ENCODE results near the gene ADAMTS12. TPM values are rescaled to one million over a fixed set of nuclear protein-coding genes. Genes with fewer than 3 reads are reported as not detected.

The ADAMTS12 gene
- polyA plus RNA-seq, 3 donors = 0.74 to 17.6 (median 2.4) TPM

DNA sequence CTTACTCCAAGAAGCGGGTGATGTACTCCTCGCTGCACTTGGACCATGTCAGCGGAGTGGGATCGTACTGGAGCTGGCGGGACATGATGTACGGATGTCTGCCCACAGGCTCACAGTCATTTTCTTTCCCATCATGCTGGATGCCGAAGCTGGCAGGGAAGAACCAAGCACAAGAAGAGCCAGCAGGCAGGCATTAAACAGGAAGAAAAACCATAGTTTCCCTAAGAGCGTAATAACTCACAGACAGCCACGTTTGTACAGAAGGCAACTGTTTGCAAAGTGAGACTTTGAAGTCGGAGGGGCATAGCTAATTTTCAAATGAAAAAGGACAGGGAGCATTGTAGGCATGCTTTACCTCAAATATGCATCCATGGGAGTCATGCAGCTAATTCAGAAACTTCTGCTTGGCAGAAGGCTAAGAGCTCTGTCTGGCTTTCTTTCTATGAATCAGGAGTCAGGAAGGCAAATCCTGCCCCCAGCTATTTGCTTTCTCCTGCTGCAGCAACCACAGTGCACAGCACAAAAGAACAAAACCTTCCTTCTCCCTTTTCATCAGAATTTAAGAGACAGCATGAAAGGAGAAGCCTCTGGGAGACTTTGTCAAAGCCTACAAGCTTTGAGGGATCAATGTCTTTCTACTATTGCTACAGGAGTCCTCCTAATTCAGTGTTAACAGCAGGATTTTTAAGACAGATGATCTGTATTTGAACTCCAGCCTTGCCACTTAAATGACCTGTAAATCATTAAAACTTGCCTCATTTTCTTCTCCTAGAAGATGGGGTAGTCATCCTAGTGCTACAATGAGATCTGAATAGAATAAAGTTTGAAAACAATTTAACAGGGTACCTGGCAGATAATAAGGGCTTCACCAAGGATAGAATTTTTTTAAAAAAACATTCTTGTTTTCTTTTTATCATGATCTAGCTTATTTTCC is 242.0 kb downstream of the ADAMTS12 start:
- H3K27ac ChIP-seq (ENCODE audit: low read depth, low read length) = no peak overlapping the region
- 80 to 84% (median 81%) methylated on average over 10 of the region's 10 CpGs for WGBS, 3 donors

DNA sequence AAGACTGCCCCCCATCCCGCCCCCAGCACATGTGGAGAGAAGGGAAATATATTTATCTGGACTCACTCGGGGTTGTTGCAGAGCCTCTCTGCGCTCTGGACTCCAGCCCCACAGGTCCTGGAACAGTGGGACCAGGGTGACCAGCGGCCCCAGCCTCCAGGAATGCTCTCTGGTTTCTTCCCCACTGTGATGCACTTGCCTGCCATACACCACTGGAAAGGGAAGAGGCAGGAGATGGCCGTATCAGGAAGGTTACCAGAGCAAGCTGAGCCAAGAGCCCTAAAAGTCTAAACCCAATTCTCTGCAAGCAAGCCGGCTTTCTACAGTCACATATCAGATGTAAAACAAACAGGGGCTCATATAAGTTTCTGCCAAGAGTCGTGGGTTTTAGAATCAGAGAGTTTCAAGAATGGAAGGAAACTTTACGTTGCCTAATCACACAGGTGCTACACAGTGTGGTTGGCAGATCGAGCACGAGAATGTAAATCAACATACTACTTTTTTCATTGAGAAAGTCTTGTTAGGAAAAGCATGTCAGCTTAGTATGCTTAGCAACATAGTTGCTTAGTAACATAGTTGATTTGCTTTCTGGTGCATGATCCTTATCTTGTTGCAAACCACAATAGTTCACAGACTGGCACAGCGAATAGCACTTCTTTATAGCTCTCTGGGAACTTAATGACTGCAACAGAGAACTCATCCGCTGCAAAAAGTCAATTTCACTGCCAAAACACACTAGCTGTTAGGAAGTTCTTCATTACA is 249.9 kb downstream of the ADAMTS12 start:
- H3K27ac ChIP-seq (ENCODE audit: low read depth, low read length) = no peak overlapping the region
- WGBS, 3 donors = 45 to 59% (median 57%) methylated on average over 12 of the region's 12 CpGs

- H3K27ac ChIP-seq (ENCODE audit: low read depth, low read length) = no peak overlapping the region
- 72 to 85% (median 75%) methylated on average over 7 of the region's 7 CpGs for WGBS, 3 donors
Measured at GRCh38 chr5:33639474-33639873, 252.3 kb downstream of the ADAMTS12 start.

DNA sequence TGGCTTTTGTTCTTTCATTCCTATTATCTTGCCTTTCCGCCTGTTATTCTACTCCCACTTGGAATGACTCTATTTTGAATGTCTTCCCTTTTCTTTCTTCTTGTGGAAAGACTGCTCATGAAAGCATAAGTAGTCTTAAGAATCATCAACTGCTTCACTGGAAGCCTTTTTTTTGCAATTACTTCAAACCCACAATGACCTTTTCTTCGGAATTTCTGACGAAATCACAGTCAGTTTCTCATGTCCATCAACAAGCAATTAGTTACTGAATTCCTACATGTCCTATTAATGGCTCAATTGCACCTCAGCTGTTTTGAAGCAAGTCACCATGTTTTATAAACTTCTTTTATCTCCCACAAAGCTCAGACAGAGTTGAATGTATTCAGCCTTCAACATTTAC is 254.8 kb downstream of the ADAMTS12 start:
- 48 to 83% (median 48%) methylated on average over 3 of the region's 3 CpGs for WGBS, 3 donors
- no peak overlapping the region for H3K27ac ChIP-seq (ENCODE audit: low read depth, low read length)

DNA sequence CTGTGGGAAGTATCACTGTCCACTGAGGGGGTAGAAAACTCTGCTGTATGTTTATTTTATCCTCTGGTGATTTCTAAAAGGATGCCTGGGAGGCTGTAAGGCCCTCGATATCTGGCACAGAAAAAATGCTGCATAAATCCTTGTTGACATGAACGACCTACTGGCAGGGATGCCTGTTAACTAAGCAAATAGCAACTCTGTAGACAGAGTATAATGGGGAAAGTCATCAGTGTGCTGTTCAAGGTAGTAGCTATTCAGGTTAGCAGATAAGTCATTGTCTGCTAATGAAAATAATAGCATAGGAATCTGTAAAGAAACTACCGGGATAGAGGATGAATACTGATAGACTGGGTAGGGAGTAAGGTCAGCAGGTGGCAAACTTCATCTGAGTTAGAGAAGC is 256.2 kb downstream of the ADAMTS12 start:
- 27 to 64% (median 57%) methylated on average over 3 of the region's 3 CpGs for WGBS, 3 donors
- no peak overlapping the region for H3K27ac ChIP-seq (ENCODE audit: low read depth, low read length)

- 81 to 92% (median 88%) methylated on average over 2 of the region's 2 CpGs for WGBS, 3 donors
- H3K27ac ChIP-seq (ENCODE audit: low read depth, low read length) = no peak overlapping the region
Measured at GRCh38 chr5:33633699-33634098, 258.1 kb downstream of the ADAMTS12 start.

DNA sequence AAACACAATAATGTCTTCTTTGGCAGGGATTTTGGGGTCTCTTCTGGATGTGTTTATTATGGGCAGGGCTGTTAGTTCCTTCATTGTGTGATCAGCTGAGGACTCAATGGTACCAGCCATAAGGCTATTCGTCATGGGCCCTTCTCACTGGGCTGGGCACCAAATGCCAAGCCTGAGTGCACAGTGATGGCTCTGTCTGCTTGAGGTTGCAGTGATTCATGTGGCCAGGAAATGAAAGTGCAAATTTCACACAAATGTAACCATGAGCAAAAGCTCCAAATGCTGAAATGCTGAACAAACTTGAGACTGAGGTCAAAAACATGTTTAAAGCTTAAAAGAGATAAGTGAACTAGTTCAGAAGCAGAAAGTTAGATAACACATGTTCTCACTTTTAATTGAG is 260.0 kb downstream of the ADAMTS12 start:
- 47 to 71% (median 52%) methylated on average over 1 of the region's 1 CpG for WGBS, 3 donors
- H3K27ac ChIP-seq (ENCODE audit: low read depth, low read length) = no peak overlapping the region

DNA sequence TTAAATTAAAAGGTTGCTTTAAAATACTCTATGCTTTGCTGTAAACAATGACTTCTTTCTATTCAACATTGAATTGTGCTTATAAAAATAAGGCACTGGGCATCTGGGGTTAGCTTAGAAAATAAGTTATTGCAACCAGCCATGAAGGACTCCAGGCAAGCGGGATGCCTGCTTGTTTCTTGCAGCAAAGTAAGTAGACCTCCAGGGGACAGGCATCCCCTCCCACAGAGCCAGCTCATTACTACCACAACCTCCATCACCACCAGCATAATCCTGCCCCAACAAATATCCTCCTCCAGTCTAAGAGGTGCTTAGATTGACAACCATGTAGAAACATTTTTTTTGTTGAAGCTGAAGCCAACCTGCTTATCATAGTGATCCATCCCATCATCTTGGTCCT is 260.7 kb downstream of the ADAMTS12 start:
- 84 to 94% (median 89%) methylated on average over 1 of the region's 1 CpG for WGBS, 3 donors
- no peak overlapping the region for H3K27ac ChIP-seq (ENCODE audit: low read depth, low read length)

DNA sequence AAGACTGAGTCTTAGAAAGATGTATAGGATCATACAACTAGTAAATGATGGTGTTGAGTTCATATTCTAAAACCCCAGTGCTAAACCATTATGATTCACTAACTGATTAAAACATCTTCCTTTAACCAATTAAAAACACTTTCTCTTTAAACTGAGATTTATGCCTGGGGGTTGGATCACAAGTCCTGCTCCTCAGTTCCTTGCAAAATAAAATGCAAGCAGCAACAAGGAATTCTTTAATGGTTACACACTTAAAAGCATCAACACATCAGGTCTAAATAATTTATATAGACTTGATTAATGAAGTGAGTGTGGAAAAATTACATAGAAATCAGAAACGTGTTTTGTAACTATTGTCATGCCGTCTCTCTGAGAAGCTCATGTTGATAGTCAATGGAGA is 261.8 kb downstream of the ADAMTS12 start:
- 76 to 89% (median 81%) methylated on average over 2 of the region's 2 CpGs for WGBS, 3 donors
- no peak overlapping the region for H3K27ac ChIP-seq (ENCODE audit: low read depth, low read length)

DNA sequence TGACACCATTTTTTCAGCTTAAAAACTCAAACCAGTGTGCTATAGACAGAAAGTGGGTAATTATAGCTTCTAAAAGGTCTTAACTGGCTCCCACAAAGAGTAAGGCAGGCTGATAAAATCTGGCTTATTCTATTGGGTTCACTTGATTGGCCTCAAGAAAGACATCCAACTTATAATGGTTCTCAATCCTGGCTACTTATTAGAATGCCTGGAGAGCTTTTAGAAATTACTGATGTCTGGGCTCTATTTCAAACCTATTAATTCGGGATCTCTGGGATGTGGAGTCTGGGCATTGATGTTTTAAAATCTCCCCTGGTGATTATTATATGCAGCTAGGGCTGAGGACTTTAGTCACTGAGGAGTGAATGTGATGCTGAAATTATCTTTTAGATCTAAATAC is 263.0 kb downstream of the ADAMTS12 start:
- H3K27ac ChIP-seq (ENCODE audit: low read depth, low read length) = no peak overlapping the region
- 68 to 77% (median 71%) methylated on average over 1 of the region's 1 CpG for WGBS, 3 donors

DNA sequence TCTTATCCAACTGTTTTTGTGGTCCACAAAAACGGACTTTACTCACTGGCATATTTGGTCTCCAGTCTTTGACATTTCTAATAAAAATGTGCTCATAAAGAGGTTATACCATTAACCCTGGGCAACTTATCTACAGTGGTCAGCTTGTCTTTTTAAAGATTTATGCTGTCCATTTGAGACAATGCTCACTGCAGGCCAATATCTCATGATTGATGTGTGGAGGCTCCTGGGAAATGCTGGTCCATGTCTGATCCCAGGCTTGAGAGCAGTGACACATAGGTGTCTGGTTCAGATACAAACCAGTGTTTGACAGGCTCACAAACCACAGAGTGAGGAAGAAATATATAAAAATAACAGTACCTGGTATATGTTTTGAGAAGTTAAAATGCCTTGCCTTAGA is 270.3 kb downstream of the ADAMTS12 start:
- 54 to 72% (median 59%) methylated on average over 1 of the region's 1 CpG for WGBS, 3 donors
- no peak overlapping the region for H3K27ac ChIP-seq (ENCODE audit: low read depth, low read length)

- WGBS, 3 donors = 60 to 98% (median 90%) methylated on average over 3 of the region's 3 CpGs
- no peak overlapping the region for H3K27ac ChIP-seq (ENCODE audit: low read depth, low read length)
Measured at GRCh38 chr5:33614039-33614438, 277.8 kb downstream of the ADAMTS12 start.

DNA sequence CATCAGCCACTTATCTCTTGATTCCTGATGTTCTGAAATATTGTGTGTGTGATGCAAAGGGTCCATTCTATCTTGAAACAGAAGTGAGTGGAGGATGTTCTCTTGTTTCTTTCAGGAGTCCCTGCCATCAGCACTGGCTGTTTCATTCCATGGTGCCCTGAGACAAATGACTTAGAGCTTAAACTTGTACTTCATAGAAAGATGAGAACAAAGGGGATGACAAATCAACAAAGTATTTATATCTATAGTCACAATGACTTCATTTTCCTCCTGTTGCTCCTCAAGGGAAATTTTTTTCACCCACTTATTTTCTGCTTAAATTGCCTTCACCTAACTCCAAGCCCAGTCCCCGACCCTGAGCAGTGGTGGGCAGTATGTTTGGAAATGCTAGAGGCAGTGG is 279.4 kb downstream of the ADAMTS12 start:
- WGBS, 3 donors = 70 to 77% (median 74%) methylated on average over 1 of the region's 1 CpG
- no peak overlapping the region for H3K27ac ChIP-seq (ENCODE audit: low read depth, low read length)

GRCh38 chr5:33611877-33612276 is 279.9 kb downstream of the ADAMTS12 start:
- 44 to 62% (median 55%) methylated on average over 1 of the region's 1 CpG for WGBS, 3 donors
- H3K27ac ChIP-seq (ENCODE audit: low read depth, low read length) = no peak overlapping the region

- H3K27ac ChIP-seq (ENCODE audit: low read depth, low read length) = no peak overlapping the region
- 33 to 57% (median 56%) methylated on average over 8 of the region's 8 CpGs for WGBS, 3 donors
Measured at GRCh38 chr5:33608344-33609041, 283.3 kb downstream of the ADAMTS12 start.

- WGBS, 3 donors = 84 to 95% (median 91%) methylated on average over 2 of the region's 2 CpGs
- H3K27ac ChIP-seq (ENCODE audit: low read depth, low read length) = no peak overlapping the region
Measured at GRCh38 chr5:33604503-33604902, 287.3 kb downstream of the ADAMTS12 start.

GRCh38 chr5:33601881-33602280 is 289.9 kb downstream of the ADAMTS12 start:
- H3K27ac ChIP-seq (ENCODE audit: low read depth, low read length) = no peak overlapping the region
- WGBS, 3 donors = 64 to 76% (median 75%) methylated on average over 3 of the region's 3 CpGs

DNA sequence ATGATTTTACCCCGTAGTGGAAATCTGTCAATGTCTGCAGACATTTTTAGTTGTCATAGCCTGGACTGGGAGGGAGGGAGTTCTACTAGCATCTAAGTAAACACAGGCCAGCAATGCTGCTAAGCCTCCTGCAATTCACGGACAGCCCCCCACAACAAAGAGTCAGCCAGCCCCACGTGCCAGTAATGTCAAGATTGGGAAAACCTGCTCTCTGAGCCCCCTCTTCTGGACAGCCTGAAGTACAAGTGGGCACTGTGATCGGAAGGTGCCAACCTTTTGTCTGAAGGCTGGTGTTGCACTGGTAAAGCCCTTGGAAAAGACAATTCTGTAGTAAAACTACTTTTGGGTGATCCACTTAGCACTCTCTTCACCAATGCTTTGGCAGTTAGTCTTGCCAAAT is 296.5 kb downstream of the ADAMTS12 start:
- WGBS, 3 donors = 52 to 72% (median 72%) methylated on average over 4 of the region's 4 CpGs
- H3K27ac ChIP-seq (ENCODE audit: low read depth, low read length) = no peak overlapping the region

DNA sequence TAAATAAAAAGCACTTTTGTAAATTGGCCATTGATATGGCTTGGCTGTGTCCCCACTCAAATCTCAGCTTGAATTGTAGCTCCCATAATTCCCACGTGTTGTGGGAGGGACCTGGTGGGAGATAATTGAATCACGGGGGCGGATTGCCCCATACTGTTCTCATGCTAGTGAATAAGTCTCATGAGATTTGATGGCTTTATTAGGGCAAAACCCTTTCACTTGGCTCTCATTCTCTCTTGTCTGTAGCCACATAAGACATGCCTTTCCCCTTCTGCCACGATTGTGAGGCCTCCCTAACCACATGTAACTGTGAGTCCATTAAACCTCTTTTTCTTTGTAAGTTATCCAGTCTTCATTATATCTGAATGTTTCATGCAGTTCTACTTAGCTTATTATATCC is 297.8 kb downstream of the ADAMTS12 start:
- 62 to 82% (median 68%) methylated on average over 4 of the region's 4 CpGs for WGBS, 3 donors
- H3K27ac ChIP-seq (ENCODE audit: low read depth, low read length) = no peak overlapping the region

Measured in adipose tissue (tissue), 3 donors.